Measurements from ENCODE around the gene SCAMP5.

DNA sequence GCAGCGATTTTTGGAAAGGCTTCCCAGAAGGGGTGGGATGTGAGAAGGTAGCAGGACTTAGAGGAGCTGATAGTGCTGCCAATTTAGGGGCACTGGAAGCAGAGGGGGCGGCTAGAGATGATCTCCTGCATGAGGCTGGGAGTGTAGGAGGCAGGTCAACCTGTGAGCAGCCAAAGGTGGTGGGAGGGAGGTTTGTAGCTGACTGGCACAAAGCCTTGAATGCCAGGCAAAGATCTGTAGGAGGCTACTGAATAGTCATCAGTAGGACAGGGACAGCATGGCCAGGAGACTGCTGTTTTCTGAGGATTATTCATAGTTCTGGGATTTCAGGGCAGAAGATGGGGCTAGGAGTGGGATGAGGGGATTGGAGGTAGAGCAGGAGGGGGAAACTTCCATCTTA lies 2.2 kb downstream of the SCAMP5 start:
- TF ChIP-seq POLR2A (IDR thresholded peaks at IDR 0.05) = no peak
- TF ChIP-seq, protein P1, sequence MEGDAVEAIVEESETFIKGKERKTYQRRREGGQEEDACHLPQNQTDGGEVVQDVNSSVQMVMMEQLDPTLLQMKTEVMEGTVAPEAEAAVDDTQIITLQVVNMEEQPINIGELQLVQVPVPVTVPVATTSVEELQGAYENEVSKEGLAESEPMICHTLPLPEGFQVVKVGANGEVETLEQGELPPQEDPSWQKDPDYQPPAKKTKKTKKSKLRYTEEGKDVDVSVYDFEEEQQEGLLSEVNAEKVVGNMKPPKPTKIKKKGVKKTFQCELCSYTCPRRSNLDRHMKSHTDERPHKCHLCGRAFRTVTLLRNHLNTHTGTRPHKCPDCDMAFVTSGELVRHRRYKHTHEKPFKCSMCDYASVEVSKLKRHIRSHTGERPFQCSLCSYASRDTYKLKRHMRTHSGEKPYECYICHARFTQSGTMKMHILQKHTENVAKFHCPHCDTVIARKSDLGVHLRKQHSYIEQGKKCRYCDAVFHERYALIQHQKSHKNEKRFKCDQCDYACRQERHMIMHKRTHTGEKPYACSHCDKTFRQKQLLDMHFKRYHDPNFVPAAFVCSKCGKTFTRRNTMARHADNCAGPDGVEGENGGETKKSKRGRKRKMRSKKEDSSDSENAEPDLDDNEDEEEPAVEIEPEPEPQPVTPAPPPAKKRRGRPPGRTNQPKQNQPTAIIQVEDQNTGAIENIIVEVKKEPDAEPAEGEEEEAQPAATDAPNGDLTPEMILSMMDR (IDR thresholded peaks at IDR 0.05) = no peak
